Panc1 (cell line): ENCODE measurements around the gene LRFN3.

Source experiments
- CTCF ChIP-seq: fragments of 450-650 bp; IDR thresholded peaks from 2 replicates; pipeline ENCODE4 v1.5.1; 2017; ENCODE audit warnings: mild to moderate bottlenecking
- POLR2AphosphoS5 ChIP-seq: IDR thresholded peaks from 2 replicates; pipeline ENCODE4 v1.6.1; 2012; ENCODE audit warnings: mild to moderate bottlenecking, low read depth, low read length, moderate library complexity

GRCh38 chr19:35897706-35898451 is 38.3 kb upstream of the LRFN3 start:
- TF ChIP-seq CTCF (no peak), POLR2AphosphoS5 (no peak)
